Activated CD4-positive, alpha-beta T cell treated with anti-CD3 and anti-CD28 coated beads, Interleukin-2, amount 50 U/mL, for 16 hours (primary cell): ENCODE measurements around the gene UCN3.
A peak's percentile ranks its signal among the peaks of the same experiment; 100 is the strongest.

Source experiments
- DNase-seq: peaks from one replicate; pipeline ENCODE4 v3.0.0-alpha.2; 2020

Gene UCN3, protein sequence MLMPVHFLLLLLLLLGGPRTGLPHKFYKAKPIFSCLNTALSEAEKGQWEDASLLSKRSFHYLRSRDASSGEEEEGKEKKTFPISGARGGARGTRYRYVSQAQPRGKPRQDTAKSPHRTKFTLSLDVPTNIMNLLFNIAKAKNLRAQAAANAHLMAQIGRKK

DNA sequence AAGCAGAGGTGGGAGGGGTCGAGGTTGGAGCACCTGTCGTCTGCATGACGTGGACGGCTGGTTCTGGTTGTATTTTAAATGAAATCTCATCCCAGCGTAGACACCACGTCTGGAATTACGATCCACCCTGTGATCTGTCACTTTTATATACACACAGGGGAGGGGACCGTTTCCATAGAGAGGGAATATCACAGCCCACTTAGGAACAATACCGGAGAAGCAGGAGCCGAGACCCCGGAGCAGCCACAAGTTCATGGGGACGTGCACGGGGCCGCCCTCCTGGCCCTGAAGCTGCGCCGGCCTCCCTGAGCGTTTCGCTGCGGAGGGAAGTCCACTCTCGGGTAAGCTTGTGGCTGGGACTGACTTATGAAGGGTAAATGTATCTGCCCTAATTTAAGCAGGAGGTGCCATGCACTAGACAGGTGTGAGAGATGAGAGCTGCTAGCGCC lies at the start of gene UCN3:
TSS of gene UCN3 (plus strand) at position 77 of the 449 bp plus-strand sequence. CDS start 8,755 bp downstream, outside the sequence.
- no peak for DNase-seq

GRCh38 chr10:5317547-5318107 lies 47.1 kb upstream of the UCN3 start:
- DNase-seq = peak; percentile 86

GRCh38 chr10:5318148-5318547 lies 46.6 kb upstream of the UCN3 start:
- no peak for DNase-seq

DNA sequence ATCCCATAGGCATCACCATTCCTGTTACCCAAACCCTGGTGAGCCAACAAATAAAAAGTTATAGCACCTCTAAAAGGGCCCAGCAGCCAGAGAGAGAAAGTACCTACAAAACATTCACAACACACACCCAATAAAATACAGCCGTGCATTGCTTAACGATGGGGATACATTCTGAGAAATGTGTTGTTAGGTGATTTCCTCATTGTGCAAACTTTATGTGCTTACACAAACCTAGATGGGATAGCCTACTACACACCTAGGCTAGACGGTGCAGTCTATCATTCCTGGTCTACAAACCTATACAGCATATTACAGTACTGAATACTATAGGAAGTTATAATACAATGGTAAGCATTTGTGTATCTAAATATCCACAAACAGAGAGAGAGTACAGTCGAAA lies 44.9 kb upstream of the UCN3 start:
- DNase-seq = no peak

- no peak for DNase-seq
Measured at GRCh38 chr10:5321273-5321672, 43.5 kb upstream of the UCN3 start.

- DNase-seq = no peak
Measured at GRCh38 chr10:5323446-5323845, 41.3 kb upstream of the UCN3 start.

GRCh38 chr10:5325076-5325475 lies 39.7 kb upstream of the UCN3 start:
- no peak for DNase-seq

DNA sequence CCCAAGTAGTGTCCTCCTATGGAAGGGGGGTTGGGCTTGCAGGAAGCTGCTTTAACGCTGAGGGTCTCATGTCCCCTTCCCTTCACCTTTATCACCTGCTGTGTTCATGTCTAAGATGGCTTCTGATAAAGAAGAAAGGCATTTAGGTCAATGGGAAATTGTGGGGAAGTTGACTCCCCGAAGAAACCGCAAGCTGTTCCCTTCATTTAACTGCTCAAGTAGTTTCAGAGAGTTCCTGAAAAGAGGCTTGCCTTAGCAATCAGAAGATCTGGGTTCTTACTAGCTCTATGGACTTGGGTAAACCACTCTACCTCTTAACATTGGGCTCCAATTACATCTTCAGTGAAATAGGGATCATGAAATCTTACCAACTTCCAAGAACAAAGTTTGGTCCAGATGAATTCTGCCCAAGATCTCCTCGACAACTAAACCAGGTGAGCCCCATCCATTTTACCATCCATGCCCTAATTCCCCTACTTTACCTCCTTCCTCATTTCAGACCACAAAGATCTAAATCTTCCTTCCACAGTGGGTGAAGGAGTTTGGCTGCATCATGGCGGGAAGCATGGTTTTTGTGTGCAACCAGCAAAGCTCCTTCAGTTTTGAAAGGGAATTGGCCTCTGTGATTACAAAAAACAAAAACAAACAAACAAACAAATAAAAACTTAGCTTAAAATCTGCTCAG lies 30.4 kb upstream of the UCN3 start:
- DNase-seq = no peak

DNA sequence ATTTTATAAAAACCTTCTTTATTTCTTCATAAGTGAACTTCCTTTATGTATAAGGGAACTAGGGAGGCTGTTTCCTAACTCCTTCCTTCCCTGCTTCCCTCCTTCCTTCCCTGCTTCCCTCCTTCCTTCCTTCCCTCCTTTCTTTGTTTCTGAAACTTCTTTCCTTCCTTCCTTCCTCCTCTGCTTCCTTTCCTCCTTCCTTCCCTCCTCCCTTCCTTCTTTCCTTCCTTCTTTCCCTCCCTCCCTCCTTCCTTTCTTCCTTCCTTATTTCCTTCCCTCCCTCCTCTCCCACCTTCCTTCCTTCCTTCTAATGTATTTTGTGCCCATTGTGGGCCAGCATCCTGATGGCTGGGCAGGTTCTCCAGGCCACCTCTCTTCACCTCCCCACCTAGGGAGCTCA lies 26.8 kb upstream of the UCN3 start:
- DNase-seq = no peak

GRCh38 chr10:5343092-5343491 lies 21.7 kb upstream of the UCN3 start:
- DNase-seq = no peak

GRCh38 chr10:5343561-5343960 lies 21.2 kb upstream of the UCN3 start:
- DNase-seq = peak; percentile 8

DNA sequence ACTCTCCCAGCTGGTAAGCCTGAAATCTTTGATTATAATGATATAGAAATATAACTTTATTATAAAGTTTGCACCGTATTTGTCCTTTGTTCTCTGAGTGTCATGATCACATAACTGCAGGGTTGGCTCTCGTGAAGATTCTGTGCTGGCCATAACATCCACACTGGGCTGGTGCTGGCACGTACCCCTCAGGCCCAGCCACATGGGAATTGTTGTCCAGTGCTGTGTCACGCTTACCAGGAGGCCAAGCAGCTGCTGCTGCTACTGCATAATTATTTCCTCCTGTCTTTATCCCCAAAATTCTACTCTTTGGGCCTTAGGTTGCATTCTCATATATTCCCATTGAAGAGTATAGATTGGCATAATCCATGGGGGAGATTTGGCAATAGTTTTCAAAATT lies 20.8 kb upstream of the UCN3 start:
- no peak for DNase-seq

DNA sequence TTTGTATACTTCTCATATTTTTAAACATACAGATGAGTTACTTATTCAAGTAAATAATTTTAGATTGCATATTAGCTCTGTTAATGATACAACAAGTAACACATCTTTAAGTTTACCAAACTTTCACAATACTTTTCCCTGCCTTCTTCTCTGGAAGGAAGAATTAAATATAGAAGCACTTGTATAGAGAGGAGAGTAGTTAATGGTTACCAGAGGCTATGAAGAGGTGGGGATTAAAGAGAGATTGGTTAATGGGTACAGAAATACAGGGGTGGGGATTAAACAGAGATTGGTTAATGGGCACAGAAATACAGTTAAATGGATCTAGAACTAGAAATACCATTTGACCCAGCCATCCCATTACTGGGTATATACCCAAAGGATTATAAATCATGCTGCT lies 20.0 kb upstream of the UCN3 start:
- DNase-seq = no peak

DNA sequence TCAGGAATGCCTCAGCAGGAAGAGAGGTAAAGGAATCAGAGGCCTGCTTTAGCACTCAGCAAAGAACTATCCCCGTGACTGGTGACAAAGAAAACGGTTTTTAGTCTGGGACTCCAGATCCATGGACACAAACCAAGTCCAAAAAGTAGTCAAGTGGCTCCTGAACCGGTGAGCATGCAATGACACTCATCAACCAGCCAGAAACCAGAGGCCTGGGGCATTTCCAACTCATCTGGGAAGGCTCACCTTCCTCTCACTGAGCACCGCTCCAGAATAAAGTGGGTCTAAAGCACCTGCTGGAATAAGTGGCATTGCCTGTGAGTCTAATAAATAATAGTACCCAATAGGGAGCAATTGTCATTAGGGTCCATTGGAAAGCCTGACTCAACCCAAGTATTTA lies 17.9 kb upstream of the UCN3 start:
- no peak for DNase-seq

- no peak for DNase-seq
Measured at GRCh38 chr10:5349362-5349761, 15.4 kb upstream of the UCN3 start.

DNA sequence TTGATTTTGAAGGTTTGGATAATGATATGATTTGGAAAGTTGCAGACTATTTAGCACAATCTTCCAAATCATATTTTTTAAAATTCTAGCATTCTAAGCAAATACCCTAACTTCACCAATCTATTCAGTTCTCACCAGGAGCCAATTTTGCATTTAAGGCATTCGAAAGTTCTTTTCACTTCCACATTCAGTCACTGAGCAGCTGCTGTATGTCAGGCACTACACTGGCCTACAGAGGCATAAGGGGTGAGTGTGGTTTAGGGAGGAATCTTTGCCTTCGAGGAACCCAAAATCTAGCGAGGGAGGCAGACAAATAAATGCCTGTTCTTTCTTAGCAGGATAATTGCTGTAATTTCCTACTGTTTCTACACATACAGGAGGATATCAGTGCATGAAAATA lies 10.7 kb upstream of the UCN3 start:
- DNase-seq = no peak

- no peak for DNase-seq
Measured at GRCh38 chr10:5355594-5356301, 9.0 kb upstream of the UCN3 start.

- DNase-seq = peak; percentile 45
Measured at GRCh38 chr10:5356302-5356763, 8.4 kb upstream of the UCN3 start.

DNA sequence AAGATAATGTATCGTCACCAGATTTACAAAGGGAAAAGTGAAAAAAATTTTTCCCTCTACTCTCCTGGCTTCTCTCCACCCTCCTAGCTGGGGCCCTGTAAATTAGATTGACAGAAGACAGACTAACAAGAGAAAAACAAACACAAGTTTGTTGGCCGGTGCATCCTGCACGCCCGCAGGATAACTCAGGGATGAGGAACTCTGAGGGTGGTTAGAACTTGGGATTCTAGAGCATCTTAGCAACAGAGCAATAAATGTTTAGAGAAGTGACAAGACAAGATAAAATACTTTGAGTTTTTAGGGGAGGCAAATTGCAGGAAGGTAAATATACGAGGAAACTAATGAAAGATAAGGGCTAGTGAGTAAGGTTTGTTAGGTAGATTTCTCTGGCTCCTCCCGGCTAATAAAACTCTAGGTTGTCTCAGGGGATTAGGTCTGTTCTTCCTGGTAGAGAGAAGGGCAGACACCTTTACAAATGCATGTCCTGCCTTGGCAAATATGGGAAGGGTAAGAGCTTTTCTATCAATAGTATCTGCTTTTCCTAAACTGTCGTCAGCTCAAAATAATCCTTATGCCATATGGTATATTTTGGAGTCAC lies 4.3 kb upstream of the UCN3 start:
- no peak for DNase-seq

DNA sequence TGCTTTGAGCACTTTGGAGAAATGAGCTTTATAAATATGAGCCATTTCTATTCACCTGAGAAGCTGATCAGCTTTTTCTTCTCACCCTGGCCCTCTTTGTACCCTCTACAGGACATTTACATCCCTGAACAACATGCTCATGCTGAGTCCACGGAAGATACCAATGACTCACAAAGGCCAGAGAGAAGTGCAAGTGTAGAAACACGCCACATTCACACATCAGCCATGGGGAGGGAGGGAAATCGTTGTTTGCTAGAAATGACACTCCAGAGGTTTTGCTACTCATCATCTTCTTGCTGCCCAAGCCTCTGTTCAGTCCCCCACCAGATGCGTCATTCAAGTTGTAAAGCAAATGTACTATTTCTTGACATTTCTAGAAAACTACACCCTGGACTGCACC lies 2.8 kb upstream of the UCN3 start:
- peak; percentile 4 for DNase-seq

GRCh38 chr10:5362873-5363272 lies 1.9 kb upstream of the UCN3 start:
- DNase-seq = no peak

DNA sequence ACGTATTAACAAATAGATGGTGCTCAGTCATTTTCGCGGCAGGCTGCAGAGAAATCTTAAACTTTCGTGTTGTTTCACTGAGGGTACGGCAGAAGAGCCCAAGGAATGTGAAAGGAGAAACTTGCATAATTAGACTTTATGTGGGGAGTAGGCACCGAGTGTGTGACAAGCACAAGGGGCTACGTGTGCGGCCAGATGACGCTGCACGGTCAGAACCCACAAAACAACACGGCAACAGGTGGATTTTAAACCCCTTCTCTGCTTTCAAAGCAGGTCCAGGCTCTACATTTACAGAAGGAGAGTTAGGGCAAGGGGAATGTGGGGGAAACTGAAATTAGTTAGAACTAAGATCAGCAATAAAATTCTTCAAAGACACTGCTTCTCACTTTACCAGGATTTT lies 392 bp upstream of the UCN3 start:
- no peak for DNase-seq

GRCh38 chr10:5365928-5366327 lies 1.2 kb downstream of the UCN3 start:
- no peak for DNase-seq
